Uterus (tissue), 2 donors: ENCODE results near the gene GALNTL6.

Experiments used
- CTCF ChIP-seq, 4 experiments: fragments of 200-600 bp in 2 of 4; fragments of 450-650 bp in 2 of 4; sonication (generic) in 2 of 4; IDR thresholded peaks; one replicate each; pipeline ENCODE4 v1.5.1; 2016 to 2019; ENCODE audit warnings: antibody characterized with exemption in 4 of 4, mild to moderate bottlenecking in 2 of 4, moderate library complexity in 1 of 4
- POLR2A ChIP-seq, 2 donors: fragments of 450-650 bp; IDR thresholded peaks; one replicate each; pipeline ENCODE4 v1.6.1; 2016; ENCODE audit warnings: antibody characterized with exemption in 2 of 2, mild to moderate bottlenecking in 1 of 2, moderate library complexity in 1 of 2

GRCh38 chr4:172786039-172786792, 973.0 kb downstream of the GALNTL6 start:
- TF ChIP-seq CTCF (IDR thresholded peaks at IDR 0.05) (no peak), POLR2A (IDR thresholded peaks at IDR 0.05) (no peak)
